Measurements from ENCODE around the gene GRAMD2B. TPM values are rescaled to one million over a fixed set of nuclear protein-coding genes. Genes with fewer than 3 reads are reported as not detected.
"Not testable (repeated sequence)": the region's sequence is repeated elsewhere in the genome, so short reads cannot be mapped to it uniquely, and the experiment has no call there.

The GRAMD2B gene
- total and polyA plus RNA-seq, 2 donors = 14.8 to 38.4 TPM

GRCh38 chr5:126514558-126515141, 91.4 kb downstream of the GRAMD2B start:
- Histone ChIP-seq H3K36me3 (ENCODE audit: control insufficient read depth in 2 of 2, insufficient read depth in 2 of 2, low read length in 1 of 2) (no peaks in the 10 kb centered on the region), H3K4me3 (ENCODE audit: low read length in 2 of 2) (no peak overlapping the region), H3K4me1 (ENCODE audit: control insufficient read depth in 2 of 2, insufficient read depth in 2 of 2, low read length in 2 of 2) (peaks cover under 1 to 1% of the 10 kb centered on the region in 2 donors), H3K27ac (ENCODE audit: low read depth in 1 of 2, low read length in 1 of 2) (no peak overlapping the region), H3K27me3 (ENCODE audit: control insufficient read depth in 2 of 2, insufficient read depth in 1 of 2, low read length in 1 of 2) (no peaks in the 10 kb centered on the region), H3K9me3 (ENCODE audit: control insufficient read depth in 2 of 2, insufficient read depth in 1 of 2, low read length in 1 of 2) (no peaks in the 10 kb centered on the region)
- WGBS = 97% methylated on average over 9 of the region's 9 CpGs
- no peak for DNase-seq (ENCODE audit: low read depth in 6 of 9, low spot score in 9 of 9)

GRCh38 chr5:126515337-126515736, 92.1 kb downstream of the GRAMD2B start:
- H3K27me3 ChIP-seq (ENCODE audit: control insufficient read depth in 2 of 2, insufficient read depth in 1 of 2, low read length in 1 of 2) = no peaks in the 10 kb centered on the region
- no peak overlapping the region for H3K27ac ChIP-seq (ENCODE audit: low read depth in 1 of 2, low read length in 1 of 2)

GRCh38 chr5:126516133-126516532, 92.9 kb downstream of the GRAMD2B start:
- no peak overlapping the region for H3K4me3 ChIP-seq (ENCODE audit: low read length in 2 of 2)
- 93% methylated on average over 1 of the region's 1 CpG for WGBS
- H3K27me3 ChIP-seq (ENCODE audit: control insufficient read depth in 2 of 2, insufficient read depth in 1 of 2, low read length in 1 of 2) = no peaks in the 10 kb centered on the region
- H3K27ac ChIP-seq (ENCODE audit: low read depth in 1 of 2, low read length in 1 of 2) = no peak overlapping the region
- peaks cover 0 to 4% of the 10 kb centered on the region in 2 donors for H3K4me1 ChIP-seq (ENCODE audit: control insufficient read depth in 2 of 2, insufficient read depth in 2 of 2, low read length in 2 of 2)
- DNase-seq (ENCODE audit: low read depth in 6 of 9, low spot score in 9 of 9) = no peak
- no peaks in the 10 kb centered on the region for H3K36me3 ChIP-seq (ENCODE audit: control insufficient read depth in 2 of 2, insufficient read depth in 2 of 2, low read length in 1 of 2)
- H3K9me3 ChIP-seq (ENCODE audit: control insufficient read depth in 2 of 2, insufficient read depth in 1 of 2, low read length in 1 of 2) = no peaks in the 10 kb centered on the region

More at GRCh38 chr5:126515337-126515736, 92.1 kb downstream of the GRAMD2B start:
- Histone ChIP-seq H3K36me3 (ENCODE audit: control insufficient read depth in 2 of 2, insufficient read depth in 2 of 2, low read length in 1 of 2) (no peaks in the 10 kb centered on the region), H3K4me1 (ENCODE audit: control insufficient read depth in 2 of 2, insufficient read depth in 2 of 2, low read length in 2 of 2) (peaks cover 0 to 4% of the 10 kb centered on the region in 2 donors), H3K4me3 (ENCODE audit: low read length in 2 of 2) (no peak overlapping the region), H3K9me3 (ENCODE audit: control insufficient read depth in 2 of 2, insufficient read depth in 1 of 2, low read length in 1 of 2) (no peaks in the 10 kb centered on the region)
- DNase-seq (ENCODE audit: low read depth in 6 of 9, low spot score in 9 of 9) = no peak

- no peak for DNase-seq (ENCODE audit: low read depth in 6 of 9, low spot score in 9 of 9)
- no peak overlapping the region for H3K4me3 ChIP-seq (ENCODE audit: low read length in 2 of 2)
- H3K27ac ChIP-seq (ENCODE audit: low read depth in 1 of 2, low read length in 1 of 2) = no peak overlapping the region
- no peaks in the 10 kb centered on the region for H3K9me3 ChIP-seq (ENCODE audit: control insufficient read depth in 2 of 2, insufficient read depth in 1 of 2, low read length in 1 of 2)
- H3K27me3 ChIP-seq (ENCODE audit: control insufficient read depth in 2 of 2, insufficient read depth in 1 of 2, low read length in 1 of 2) = no peaks in the 10 kb centered on the region
- peaks cover 0 to 4% of the 10 kb centered on the region in 2 donors for H3K4me1 ChIP-seq (ENCODE audit: control insufficient read depth in 2 of 2, insufficient read depth in 2 of 2, low read length in 2 of 2)
- no peaks in the 10 kb centered on the region for H3K36me3 ChIP-seq (ENCODE audit: control insufficient read depth in 2 of 2, insufficient read depth in 2 of 2, low read length in 1 of 2)
Observed at GRCh38 chr5:126516852-126517251, 93.6 kb downstream of the GRAMD2B start.

- WGBS = 85% methylated on average over 4 of the region's 4 CpGs
- DNase-seq (ENCODE audit: low read depth in 6 of 9, low spot score in 9 of 9) = not testable (repeated sequence)
Observed at GRCh38 chr5:126519223-126519622, 96.0 kb downstream of the GRAMD2B start.

GRCh38 chr5:126519637-126520592, 96.7 kb downstream of the GRAMD2B start:
- Histone ChIP-seq H3K27ac (ENCODE audit: low read depth in 1 of 2, low read length in 1 of 2) (peak overlapping the region; percentile 19 to 71), H3K4me1 (ENCODE audit: control insufficient read depth in 2 of 2, insufficient read depth in 2 of 2, low read length in 2 of 2) (peaks cover 0 to 6% of the 10 kb centered on the region in 2 donors)
- no peak for DNase-seq (ENCODE audit: low read depth in 6 of 9, low spot score in 9 of 9)

More at GRCh38 chr5:126519223-126519622, 96.0 kb downstream of the GRAMD2B start:
- not testable (repeated sequence) for H3K9me3 ChIP-seq (ENCODE audit: control insufficient read depth in 2 of 2, insufficient read depth in 1 of 2, low read length in 1 of 2); H3K4me1 ChIP-seq (ENCODE audit: control insufficient read depth in 2 of 2, insufficient read depth in 2 of 2, low read length in 2 of 2); H3K27ac ChIP-seq (ENCODE audit: low read depth in 1 of 2, low read length in 1 of 2); H3K36me3 ChIP-seq (ENCODE audit: control insufficient read depth in 2 of 2, insufficient read depth in 2 of 2, low read length in 1 of 2); H3K27me3 ChIP-seq (ENCODE audit: control insufficient read depth in 2 of 2, insufficient read depth in 1 of 2, low read length in 1 of 2); H3K4me3 ChIP-seq (ENCODE audit: low read length in 2 of 2)

GRCh38 chr5:126520593-126520953, 97.4 kb downstream of the GRAMD2B start:
- no peak overlapping the region for H3K4me3 ChIP-seq (ENCODE audit: low read length in 2 of 2)
- H3K9me3 ChIP-seq (ENCODE audit: control insufficient read depth in 2 of 2, insufficient read depth in 1 of 2, low read length in 1 of 2) = no peaks in the 10 kb centered on the region
- H3K27ac ChIP-seq (ENCODE audit: low read depth in 1 of 2, low read length in 1 of 2) = no peak overlapping the region
- H3K4me1 ChIP-seq (ENCODE audit: control insufficient read depth in 2 of 2, insufficient read depth in 2 of 2, low read length in 2 of 2) = peaks cover 0 to 6% of the 10 kb centered on the region in 2 donors
- no peaks in the 10 kb centered on the region for H3K36me3 ChIP-seq (ENCODE audit: control insufficient read depth in 2 of 2, insufficient read depth in 2 of 2, low read length in 1 of 2)
- DNase-seq (ENCODE audit: low read depth in 6 of 9, low spot score in 9 of 9) = no peak
- H3K27me3 ChIP-seq (ENCODE audit: control insufficient read depth in 2 of 2, insufficient read depth in 1 of 2, low read length in 1 of 2) = no peaks in the 10 kb centered on the region

More at GRCh38 chr5:126519637-126520592, 96.7 kb downstream of the GRAMD2B start:
- Histone ChIP-seq H3K36me3 (ENCODE audit: control insufficient read depth in 2 of 2, insufficient read depth in 2 of 2, low read length in 1 of 2) (no peaks in the 10 kb centered on the region), H3K4me3 (ENCODE audit: low read length in 2 of 2) (no peak overlapping the region), H3K27me3 (ENCODE audit: control insufficient read depth in 2 of 2, insufficient read depth in 1 of 2, low read length in 1 of 2) (no peaks in the 10 kb centered on the region), H3K9me3 (ENCODE audit: control insufficient read depth in 2 of 2, insufficient read depth in 1 of 2, low read length in 1 of 2) (no peaks in the 10 kb centered on the region)
- WGBS = 63% methylated on average over 6 of the region's 6 CpGs

- Histone ChIP-seq H3K27ac (ENCODE audit: low read depth in 1 of 2, low read length in 1 of 2) (peak overlapping the region in 1 of 2 donors; percentile 4), H3K9me3 (ENCODE audit: control insufficient read depth in 2 of 2, insufficient read depth in 1 of 2, low read length in 1 of 2) (no peaks in the 10 kb centered on the region), H3K36me3 (ENCODE audit: control insufficient read depth in 2 of 2, insufficient read depth in 2 of 2, low read length in 1 of 2) (no peaks in the 10 kb centered on the region), H3K4me3 (ENCODE audit: low read length in 2 of 2) (no peak overlapping the region), H3K27me3 (ENCODE audit: control insufficient read depth in 2 of 2, insufficient read depth in 1 of 2, low read length in 1 of 2) (no peaks in the 10 kb centered on the region), H3K4me1 (ENCODE audit: control insufficient read depth in 2 of 2, insufficient read depth in 2 of 2, low read length in 2 of 2) (peaks cover 0 to 6% of the 10 kb centered on the region in 2 donors)
- no peak for DNase-seq (ENCODE audit: low read depth in 6 of 9, low spot score in 9 of 9)
Observed at GRCh38 chr5:126521130-126521529, 97.9 kb downstream of the GRAMD2B start.

GRCh38 chr5:126523818-126524510, 100.8 kb downstream of the GRAMD2B start:
- DNase-seq (ENCODE audit: low read depth in 6 of 9, low spot score in 9 of 9) = no peak
- Histone ChIP-seq H3K27ac (ENCODE audit: low read depth in 1 of 2, low read length in 1 of 2) (peak overlapping the region in 1 of 2 donors; percentile 27), H3K36me3 (ENCODE audit: control insufficient read depth in 2 of 2, insufficient read depth in 2 of 2, low read length in 1 of 2) (no peaks in the 10 kb centered on the region), H3K9me3 (ENCODE audit: control insufficient read depth in 2 of 2, insufficient read depth in 1 of 2, low read length in 1 of 2) (peaks cover 0 to 3% of the 10 kb centered on the region in 2 donors), H3K4me1 (ENCODE audit: control insufficient read depth in 2 of 2, insufficient read depth in 2 of 2, low read length in 2 of 2) (peaks cover 0 to 6% of the 10 kb centered on the region in 2 donors), H3K27me3 (ENCODE audit: control insufficient read depth in 2 of 2, insufficient read depth in 1 of 2, low read length in 1 of 2) (no peaks in the 10 kb centered on the region), H3K4me3 (ENCODE audit: low read length in 2 of 2) (no peak overlapping the region)
- WGBS = 92% methylated on average over 8 of the region's 8 CpGs
